ENCODE data around the gene ABTB2. TPM values are rescaled to one million over a fixed set of nuclear protein-coding genes. Genes with fewer than 3 reads are reported as not detected.
"Not testable (repeated sequence)": the region's sequence is repeated elsewhere in the genome, so short reads cannot be mapped to it uniquely, and the experiment has no call there.

The ABTB2 gene
- total RNA-seq, 1 experiment from 2014 or later = 3.3 TPM

DNA sequence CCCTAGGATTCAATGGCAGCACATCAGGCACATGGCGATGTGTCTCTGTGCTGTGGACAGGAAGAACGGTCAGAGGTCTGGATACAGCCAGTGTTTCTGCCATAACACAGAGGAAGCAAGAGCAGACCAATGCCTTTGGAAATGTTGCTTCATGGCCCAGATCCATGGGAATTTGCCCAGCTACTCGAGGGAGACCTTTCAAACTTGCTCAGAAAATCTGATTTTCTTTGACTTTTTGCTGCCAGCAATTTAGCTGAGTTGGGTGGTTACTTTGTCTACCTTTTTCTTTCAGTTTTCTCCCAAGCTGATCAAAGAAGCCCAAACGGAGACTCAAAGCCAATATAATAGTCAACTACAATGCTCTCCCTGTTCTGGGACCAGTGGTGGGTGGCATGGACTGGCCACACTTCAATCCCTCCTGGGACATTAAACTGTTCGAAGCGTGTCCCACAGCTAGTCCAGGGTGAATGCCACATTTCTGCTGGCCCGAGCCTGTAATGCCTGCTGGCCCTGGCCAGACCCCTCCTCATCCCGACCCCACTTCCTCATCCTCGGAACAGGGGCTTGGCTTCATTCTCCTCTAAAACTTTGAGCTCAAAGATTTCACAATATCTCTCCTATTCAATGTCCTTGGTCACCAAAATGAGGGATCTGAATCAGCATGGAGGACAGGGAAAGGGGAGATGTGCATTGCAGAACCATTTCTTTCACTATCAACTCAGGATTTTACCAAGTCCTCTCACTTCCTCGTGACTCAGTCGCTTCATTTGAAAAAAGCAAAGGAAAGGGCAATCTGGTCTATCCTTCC is 93.3 kb downstream of the ABTB2 start:
- in situ Hi-C loops (cut with HindIII; ENCODE audit: low pct_unique_long_range_greater_than_20kb, low sequenced_read_pairs) = no loop called here
- no peak for DNase-seq (ENCODE audit: low read depth, low spot score)

DNA sequence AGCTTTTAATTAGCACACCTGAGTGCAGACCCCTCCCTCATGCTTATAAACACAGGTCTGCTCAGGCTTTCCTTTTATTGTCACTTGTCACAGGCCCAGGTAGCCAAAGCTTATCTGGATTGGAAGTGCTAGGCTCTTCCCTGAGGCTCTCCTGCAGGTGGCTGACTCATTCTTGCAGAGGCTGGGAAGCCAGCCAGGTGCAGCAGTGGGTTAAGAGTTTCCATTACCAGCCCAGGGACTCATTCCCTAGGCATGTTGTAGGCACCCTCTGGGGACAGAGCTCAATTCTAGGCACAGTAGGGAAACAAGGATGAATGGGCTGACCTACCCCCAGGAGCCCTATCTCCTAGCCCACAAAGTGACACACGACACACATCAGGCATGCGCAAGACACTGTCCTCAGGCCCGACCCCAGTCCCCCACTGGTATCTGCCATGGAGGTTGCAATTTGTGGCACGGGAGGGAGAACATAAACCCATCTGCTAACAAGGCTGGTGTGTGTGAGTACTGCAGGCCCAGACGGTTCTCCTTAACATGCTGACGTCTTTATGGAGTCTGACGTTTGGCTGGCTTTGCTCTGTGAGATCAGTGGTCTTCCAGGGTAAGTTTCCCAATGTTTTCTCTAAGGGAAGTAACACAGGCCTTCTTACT is 94.2 kb downstream of the ABTB2 start:
- in situ Hi-C loops (cut with HindIII; ENCODE audit: low pct_unique_long_range_greater_than_20kb, low sequenced_read_pairs) = no loop called here
- DNase-seq (ENCODE audit: low read depth, low spot score) = no peak

GRCh38 chr11:34262531-34263081 is 95.2 kb downstream of the ABTB2 start:
- in situ Hi-C loops (cut with HindIII; ENCODE audit: low pct_unique_long_range_greater_than_20kb, low sequenced_read_pairs) = no loop called here
- peak; percentile 64 for DNase-seq (ENCODE audit: low read depth, low spot score)

DNA sequence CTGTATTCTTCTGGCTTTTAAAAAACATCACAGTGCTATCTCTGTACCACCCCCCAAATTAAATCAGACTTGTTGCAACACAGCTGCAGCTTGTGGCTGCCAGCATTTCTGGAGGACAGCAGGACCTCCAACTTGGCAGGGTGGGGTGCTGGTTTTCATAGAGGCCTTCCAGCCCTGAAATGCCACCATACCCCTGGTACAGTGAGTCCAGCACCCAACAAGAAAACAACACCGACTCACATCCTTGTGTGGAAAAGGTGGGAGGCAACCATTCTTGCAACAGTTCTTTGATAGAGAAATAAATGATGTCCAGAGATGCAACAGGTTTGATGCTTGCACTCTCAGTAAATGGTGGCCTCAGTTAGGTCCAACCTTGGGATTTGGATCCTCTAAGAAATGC is 96.0 kb downstream of the ABTB2 start:
- in situ Hi-C loops (cut with HindIII; ENCODE audit: low pct_unique_long_range_greater_than_20kb, low sequenced_read_pairs) = no loop called here
- no peak for DNase-seq (ENCODE audit: low read depth, low spot score)

GRCh38 chr11:34261095-34261494 is 96.7 kb downstream of the ABTB2 start:
- no peak for DNase-seq (ENCODE audit: low read depth, low spot score)
- in situ Hi-C loops (cut with HindIII; ENCODE audit: low pct_unique_long_range_greater_than_20kb, low sequenced_read_pairs) = no loop called here

DNA sequence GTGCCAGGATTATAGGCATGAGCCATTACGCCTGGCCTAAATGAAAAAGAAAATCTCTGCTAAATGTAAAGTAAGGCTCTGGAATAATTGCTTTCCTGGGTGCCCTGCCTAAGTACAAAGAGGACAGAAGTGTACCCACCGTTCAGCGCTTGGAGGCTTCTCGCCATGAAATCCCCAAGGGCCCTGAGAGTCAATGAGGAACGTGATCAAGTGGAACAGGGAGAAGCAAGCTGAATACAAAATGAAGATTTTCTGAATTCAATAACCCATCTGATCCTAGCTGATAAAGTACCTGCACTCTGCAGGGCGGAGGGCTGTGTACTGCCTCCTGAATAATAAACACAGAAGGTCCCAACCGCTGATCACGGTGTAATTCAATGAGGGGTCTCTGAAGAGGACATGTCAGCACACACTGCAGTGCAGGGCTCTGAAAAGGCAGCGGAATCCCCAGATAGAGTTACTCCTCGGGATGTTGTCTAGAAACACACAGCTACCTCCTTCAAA is 97.7 kb downstream of the ABTB2 start:
- in situ Hi-C loops (cut with HindIII; ENCODE audit: low pct_unique_long_range_greater_than_20kb, low sequenced_read_pairs) = no loop called here
- DNase-seq (ENCODE audit: low read depth, low spot score) = no peak

- in situ Hi-C loops (cut with HindIII; ENCODE audit: low pct_unique_long_range_greater_than_20kb, low sequenced_read_pairs) = no loop called here
Observed at GRCh38 chr11:34259087-34259486, 98.7 kb downstream of the ABTB2 start.

DNA sequence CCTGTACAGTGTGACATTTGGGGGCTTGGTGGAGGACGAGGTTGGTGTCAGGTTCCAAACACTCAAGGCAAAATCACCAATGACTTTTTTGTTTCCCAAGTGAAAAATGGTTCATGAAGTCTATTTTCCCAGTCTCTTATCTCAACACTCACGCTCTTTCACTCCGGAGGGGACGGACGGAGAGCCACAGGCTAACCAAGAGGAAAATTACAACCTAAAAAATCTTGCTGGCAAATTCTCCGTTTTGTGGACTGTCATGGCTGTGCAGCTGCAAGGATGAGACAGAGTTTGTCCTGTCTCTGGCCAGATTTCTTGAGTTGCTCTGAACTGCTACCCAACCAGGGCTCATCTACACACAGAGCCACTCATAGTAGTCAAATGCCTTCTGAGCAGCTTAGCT is 101.2 kb downstream of the ABTB2 start:
- in situ Hi-C loops (cut with HindIII; ENCODE audit: low pct_unique_long_range_greater_than_20kb, low sequenced_read_pairs) = no loop called here
- no peak for DNase-seq (ENCODE audit: low read depth, low spot score)

More at GRCh38 chr11:34259087-34259486, 98.7 kb downstream of the ABTB2 start:
- no peak for DNase-seq (ENCODE audit: low read depth, low spot score)

- in situ Hi-C loops (cut with HindIII; ENCODE audit: low pct_unique_long_range_greater_than_20kb, low sequenced_read_pairs) = no loop called here
- DNase-seq (ENCODE audit: low read depth, low spot score) = no peak
Observed at GRCh38 chr11:34256150-34256549, 101.7 kb downstream of the ABTB2 start.

DNA sequence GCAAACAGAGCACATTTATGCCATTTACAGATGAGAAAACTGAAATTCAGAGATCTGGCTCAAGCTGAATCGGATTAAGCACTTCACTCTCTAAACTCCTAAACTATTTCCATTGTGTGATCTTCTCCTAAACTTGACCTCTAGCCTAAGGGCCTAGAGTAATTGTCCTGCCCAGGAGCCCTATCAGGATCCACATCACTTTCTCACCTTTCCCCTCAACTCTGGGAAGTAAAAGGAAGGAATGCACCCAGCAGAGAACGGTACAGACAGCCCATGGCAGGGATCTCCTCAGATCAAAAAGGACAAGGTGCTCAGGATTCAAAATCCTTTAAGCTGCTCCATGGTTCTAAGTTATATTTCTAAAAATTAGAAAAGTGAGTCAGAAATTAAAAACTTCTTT is 102.7 kb downstream of the ABTB2 start:
- no peak for DNase-seq (ENCODE audit: low read depth, low spot score)
- in situ Hi-C loops (cut with HindIII; ENCODE audit: low pct_unique_long_range_greater_than_20kb, low sequenced_read_pairs) = no loop called here

GRCh38 chr11:34254011-34254410 is 103.8 kb downstream of the ABTB2 start:
- in situ Hi-C loops (cut with HindIII; ENCODE audit: low pct_unique_long_range_greater_than_20kb, low sequenced_read_pairs) = no loop called here
- DNase-seq (ENCODE audit: low read depth, low spot score) = no peak

DNA sequence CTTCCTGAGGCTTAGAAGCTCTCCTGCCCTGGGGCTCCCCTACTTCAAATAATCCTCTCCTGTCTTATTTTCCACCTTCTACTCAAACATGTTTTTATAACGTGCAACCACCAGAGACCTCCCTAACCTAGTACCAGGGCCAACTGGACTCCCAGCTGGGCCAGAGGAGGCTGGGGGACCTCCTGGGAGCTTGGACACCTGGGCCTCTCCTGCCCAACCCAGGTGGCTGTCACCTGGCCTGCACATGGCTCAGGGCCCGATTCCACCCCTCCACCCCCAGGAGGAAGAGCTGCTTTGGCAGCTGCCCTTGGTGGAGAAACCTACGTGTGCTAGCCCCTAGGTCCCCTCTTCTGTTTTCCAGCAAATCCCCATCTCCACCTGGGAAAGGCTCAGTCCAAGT is 105.2 kb downstream of the ABTB2 start:
- no peak for DNase-seq (ENCODE audit: low read depth, low spot score)
- in situ Hi-C loops (cut with HindIII; ENCODE audit: low pct_unique_long_range_greater_than_20kb, low sequenced_read_pairs) = no loop called here

DNA sequence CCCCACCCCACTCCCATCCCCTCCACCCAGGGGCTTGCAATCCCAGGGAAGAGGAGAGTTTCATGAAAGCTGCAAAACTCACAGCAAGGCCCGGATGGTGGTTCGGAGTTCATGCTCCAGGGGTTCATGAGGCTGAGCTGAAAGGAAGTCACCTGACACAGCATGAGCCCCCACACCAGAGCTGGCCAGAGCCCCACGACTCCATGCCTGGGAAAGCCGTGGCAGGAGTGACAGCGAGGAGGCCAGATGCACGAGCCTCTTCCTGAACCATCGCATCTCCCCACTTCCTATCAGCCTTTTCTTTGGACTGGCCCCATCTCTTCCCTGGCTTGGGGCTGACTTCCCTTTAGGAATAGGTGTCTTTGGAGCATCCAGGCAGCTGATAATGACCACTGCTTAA is 105.8 kb downstream of the ABTB2 start:
- in situ Hi-C loops (cut with HindIII; ENCODE audit: low pct_unique_long_range_greater_than_20kb, low sequenced_read_pairs) = no loop called here
- DNase-seq (ENCODE audit: low read depth, low spot score) = no peak

DNA sequence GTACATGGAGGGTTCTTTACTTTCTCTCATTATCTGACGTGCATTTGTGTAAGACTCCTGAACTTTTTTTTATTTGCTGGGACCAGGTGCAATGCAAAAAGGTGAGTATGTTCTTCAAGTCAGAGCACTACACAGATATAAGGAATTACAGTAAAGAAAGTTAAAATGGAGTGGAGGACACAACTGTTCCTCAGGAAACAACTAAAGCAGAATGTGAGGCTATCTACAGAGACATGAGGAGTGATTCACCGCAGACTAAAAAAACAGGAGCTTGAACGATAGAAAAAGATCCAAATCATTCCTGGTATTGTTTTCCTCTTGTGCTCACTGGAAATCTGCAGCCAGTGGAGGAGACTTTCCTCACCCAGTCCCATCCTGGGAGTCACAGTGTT is 106.2 kb downstream of the ABTB2 start:
- in situ Hi-C loops (cut with HindIII; ENCODE audit: low pct_unique_long_range_greater_than_20kb, low sequenced_read_pairs) = no loop called here
- DNase-seq (ENCODE audit: low read depth, low spot score) = no peak

- in situ Hi-C loops (cut with HindIII; ENCODE audit: low pct_unique_long_range_greater_than_20kb, low sequenced_read_pairs) = no loop called here
- DNase-seq (ENCODE audit: low read depth, low spot score) = no peak
Observed at GRCh38 chr11:34250732-34251588, 106.8 kb downstream of the ABTB2 start.

- in situ Hi-C loops (cut with HindIII; ENCODE audit: low pct_unique_long_range_greater_than_20kb, low sequenced_read_pairs) = no loop called here
- DNase-seq (ENCODE audit: low read depth, low spot score) = no peak
Observed at GRCh38 chr11:34250211-34250610, 107.6 kb downstream of the ABTB2 start.

DNA sequence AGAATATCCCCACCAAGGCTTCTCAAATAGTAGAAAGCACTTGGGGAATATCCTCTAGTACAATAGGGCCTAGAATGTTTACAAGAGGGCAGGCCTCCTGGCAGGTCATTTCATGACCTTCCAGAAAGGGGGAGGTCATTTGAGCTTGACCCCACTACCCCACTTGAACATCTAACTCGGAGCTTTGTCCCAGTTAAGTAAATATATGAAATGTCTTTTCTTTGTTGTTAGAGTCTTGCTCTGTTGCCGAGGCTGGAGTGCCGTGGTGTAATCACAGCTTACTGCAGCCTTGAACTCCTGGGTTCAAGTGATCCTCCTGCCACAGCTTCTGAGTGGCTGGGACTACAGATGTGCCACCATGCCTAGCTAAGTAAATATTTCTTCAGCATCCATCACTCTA is 108.4 kb downstream of the ABTB2 start:
- DNase-seq (ENCODE audit: low read depth, low spot score) = no peak
- in situ Hi-C loops (cut with HindIII; ENCODE audit: low pct_unique_long_range_greater_than_20kb, low sequenced_read_pairs) = no loop called here

- in situ Hi-C loops (cut with HindIII; ENCODE audit: low pct_unique_long_range_greater_than_20kb, low sequenced_read_pairs); DNase-seq (ENCODE audit: low read depth, low spot score): not testable (repeated sequence)
Observed at GRCh38 chr11:34246511-34246910, 111.3 kb downstream of the ABTB2 start.

Measured in SK-MEL-5 (cell line).